ENCODE results near the gene ARID3B.
A peak's percentile ranks its signal among the peaks of the same experiment; 100 is the strongest.
"Not testable (repeated sequence)": the region's sequence is repeated elsewhere in the genome, so short reads cannot be mapped to it uniquely, and the experiment has no call there.

The ARID3B gene, protein sequence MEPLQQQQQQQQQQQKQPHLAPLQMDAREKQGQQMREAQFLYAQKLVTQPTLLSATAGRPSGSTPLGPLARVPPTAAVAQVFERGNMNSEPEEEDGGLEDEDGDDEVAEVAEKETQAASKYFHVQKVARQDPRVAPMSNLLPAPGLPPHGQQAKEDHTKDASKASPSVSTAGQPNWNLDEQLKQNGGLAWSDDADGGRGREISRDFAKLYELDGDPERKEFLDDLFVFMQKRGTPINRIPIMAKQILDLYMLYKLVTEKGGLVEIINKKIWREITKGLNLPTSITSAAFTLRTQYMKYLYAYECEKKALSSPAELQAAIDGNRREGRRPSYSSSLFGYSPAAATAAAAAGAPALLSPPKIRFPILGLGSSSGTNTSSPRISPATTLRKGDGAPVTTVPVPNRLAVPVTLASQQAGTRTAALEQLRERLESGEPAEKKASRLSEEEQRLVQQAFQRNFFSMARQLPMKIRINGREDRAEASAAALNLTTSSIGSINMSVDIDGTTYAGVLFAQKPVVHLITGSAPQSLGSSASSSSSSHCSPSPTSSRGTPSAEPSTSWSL

GRCh38 chr15:74540761-74541493, at the start of gene ARID3B:
TSS of gene ARID3B (plus strand) at chr15:74541220. CDS start at chr15:74543937, 2,717 bp downstream.
- DNase-seq (ENCODE audit: low read depth), result peak; percentile 96

- DNase-seq (ENCODE audit: low read depth), result no peak
Observed at GRCh38 chr15:74496648-74497047, 44.4 kb upstream of the ARID3B start.

- DNase-seq (ENCODE audit: low read depth), result no peak
Observed at GRCh38 chr15:74497584-74497983, 43.4 kb upstream of the ARID3B start.

- no peak for DNase-seq (ENCODE audit: low read depth)
Observed at GRCh38 chr15:74499366-74499765, 41.7 kb upstream of the ARID3B start.

DNA sequence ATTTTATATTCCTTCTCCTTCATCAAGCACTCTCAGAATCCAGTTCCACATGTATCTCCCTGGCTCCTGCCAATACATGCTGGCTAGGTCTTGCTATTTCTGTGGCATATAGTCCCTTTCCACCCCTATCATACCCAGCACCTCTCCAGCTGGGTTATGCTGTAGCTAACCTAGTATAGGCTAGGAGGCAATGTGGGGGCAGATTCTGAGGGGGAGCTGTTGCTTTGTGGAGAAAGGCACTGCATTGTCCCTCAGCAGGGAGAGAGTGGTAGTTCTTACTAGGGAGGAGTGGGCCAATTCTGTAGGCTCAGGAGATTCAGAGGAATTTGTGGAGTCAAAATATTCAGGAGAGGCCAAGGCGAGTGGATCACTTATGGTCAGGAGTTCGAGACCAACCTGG, 40.6 kb upstream of the ARID3B start:
- no peak for DNase-seq (ENCODE audit: low read depth)

GRCh38 chr15:74502301-74502700, 38.7 kb upstream of the ARID3B start:
- DNase-seq (ENCODE audit: low read depth), result no peak

DNA sequence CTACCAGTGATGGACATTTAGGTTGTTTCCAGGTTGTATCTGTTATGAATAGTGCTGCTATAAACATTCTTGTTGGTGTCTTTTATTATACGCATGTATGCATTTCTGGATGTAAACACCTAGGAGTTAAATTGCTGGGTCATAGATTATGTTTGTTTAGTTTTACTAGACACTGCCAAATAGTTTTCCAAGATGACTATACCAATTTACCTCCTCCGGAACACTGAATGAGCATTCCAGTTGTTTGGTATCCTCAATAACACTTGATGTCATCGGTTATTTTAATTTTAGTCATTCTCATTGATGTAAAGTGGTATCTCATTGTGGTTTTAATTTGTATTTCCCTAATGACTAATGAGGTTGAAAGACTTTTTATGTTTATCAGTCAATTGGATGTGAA, 36.6 kb upstream of the ARID3B start:
- no peak for DNase-seq (ENCODE audit: low read depth)

GRCh38 chr15:74504836-74505235, 36.2 kb upstream of the ARID3B start:
- no peak for DNase-seq (ENCODE audit: low read depth)

- no peak for DNase-seq (ENCODE audit: low read depth)
Observed at GRCh38 chr15:74505837-74506514, 35.0 kb upstream of the ARID3B start.

GRCh38 chr15:74506515-74506840, 34.5 kb upstream of the ARID3B start:
- DNase-seq (ENCODE audit: low read depth), result no peak

- no peak for DNase-seq (ENCODE audit: low read depth)
Observed at GRCh38 chr15:74511583-74511982, 29.4 kb upstream of the ARID3B start.

GRCh38 chr15:74514059-74514458, 27.0 kb upstream of the ARID3B start:
- DNase-seq (ENCODE audit: low read depth), result not testable (repeated sequence)

- DNase-seq (ENCODE audit: low read depth), result no peak
Observed at GRCh38 chr15:74517096-74517495, 23.9 kb upstream of the ARID3B start.

DNA sequence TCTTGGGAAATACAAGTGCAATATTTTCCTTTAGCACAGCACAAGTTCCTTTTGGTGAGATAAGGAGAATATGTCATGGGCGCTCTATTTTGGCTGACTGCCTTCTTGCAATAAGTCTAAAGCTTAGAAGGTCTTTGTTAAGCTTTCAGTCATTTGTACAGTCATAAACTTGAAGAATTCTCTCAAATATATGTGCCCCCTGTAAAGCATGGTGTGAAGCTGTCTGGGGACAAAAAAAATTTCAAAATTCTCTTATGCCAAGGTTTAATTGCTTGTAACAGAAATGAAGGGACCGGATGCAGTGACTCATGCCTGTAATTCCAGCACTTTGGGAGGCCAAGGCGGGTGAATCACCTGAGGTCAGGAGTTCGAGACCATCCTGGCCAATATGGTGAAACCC, 21.7 kb upstream of the ARID3B start:
- DNase-seq (ENCODE audit: low read depth), result no peak

GRCh38 chr15:74520407-74520806, 20.6 kb upstream of the ARID3B start:
- DNase-seq (ENCODE audit: low read depth), result no peak

DNA sequence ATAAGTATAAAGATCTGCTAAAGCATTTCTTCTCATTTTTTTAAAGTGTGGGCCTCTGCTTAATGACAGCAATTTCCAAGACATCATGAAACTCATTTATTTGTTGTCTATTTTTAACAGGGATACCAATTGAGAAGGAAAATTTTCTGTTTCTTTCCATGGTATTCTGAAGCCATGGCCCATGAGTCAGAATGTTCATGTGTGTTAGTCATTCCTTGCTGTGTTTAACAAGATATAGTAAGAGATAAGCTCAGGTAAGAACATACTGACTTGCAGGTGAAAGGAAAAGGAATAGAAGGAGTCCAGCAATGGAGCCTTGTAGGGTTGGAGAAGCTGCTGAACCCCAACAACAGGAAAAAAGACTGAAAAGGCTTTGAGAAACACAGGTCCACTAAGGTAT, 17.0 kb upstream of the ARID3B start:
- DNase-seq (ENCODE audit: low read depth), result no peak

DNA sequence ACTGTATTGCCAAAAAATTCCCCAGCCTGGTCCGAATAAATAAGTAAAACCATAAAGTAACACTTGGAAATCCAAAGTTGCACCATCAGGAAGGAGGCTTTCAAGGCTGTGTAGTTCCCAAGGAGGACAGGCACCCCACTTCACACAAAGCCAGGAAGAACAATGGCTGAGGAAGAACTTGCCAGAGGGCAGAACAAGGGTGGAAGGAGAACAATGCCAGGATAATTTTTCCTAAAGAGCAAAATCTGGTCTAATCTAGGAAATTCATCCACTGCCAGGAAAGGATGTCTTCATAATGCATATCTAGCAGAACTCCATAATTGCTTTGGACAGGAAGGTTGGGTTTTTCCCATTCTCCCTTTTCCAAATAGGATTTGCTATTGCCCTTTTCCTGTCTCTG, 15.7 kb upstream of the ARID3B start:
- no peak for DNase-seq (ENCODE audit: low read depth)

DNA sequence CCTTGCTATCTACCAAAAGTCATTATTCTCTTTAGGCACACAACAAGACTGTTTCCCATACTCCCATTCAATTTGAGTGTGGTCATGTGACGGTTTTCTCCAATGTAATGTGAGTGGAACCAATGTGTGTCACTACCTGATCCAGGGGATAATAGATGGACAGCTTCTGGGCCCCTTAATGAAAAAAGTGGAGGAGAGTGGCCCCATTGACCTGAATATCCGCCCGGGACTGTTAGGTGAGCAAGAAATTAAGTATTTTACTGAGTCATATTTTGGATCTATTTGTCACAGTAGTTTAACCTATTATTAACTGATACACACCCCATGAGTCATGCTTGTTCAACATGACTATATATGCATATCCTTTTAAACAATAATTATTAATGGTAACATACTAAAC, 15.1 kb upstream of the ARID3B start:
- no peak for DNase-seq (ENCODE audit: low read depth)

DNA sequence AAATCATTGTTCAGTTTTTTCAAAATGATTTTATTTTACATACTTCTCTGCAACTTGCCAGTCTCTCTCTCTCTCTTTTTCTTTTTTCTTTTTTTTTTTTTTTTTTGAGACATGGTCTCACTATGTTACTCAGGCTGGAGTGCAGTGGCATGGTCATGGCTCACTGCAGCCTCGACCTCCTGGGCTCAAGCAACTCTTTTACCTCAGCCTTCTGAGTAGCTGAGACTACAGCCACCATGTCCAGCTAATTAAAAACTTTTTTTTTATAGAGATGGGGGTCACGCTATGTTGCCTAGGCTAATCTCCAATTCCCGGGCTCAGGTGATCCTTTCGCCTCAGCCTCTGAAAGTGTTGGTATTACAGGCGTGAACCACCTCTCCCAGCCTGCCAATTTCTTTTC, 12.1 kb upstream of the ARID3B start:
- DNase-seq (ENCODE audit: low read depth), result no peak

- no peak for DNase-seq (ENCODE audit: low read depth)
Observed at GRCh38 chr15:74529921-74530320, 11.1 kb upstream of the ARID3B start.

DNA sequence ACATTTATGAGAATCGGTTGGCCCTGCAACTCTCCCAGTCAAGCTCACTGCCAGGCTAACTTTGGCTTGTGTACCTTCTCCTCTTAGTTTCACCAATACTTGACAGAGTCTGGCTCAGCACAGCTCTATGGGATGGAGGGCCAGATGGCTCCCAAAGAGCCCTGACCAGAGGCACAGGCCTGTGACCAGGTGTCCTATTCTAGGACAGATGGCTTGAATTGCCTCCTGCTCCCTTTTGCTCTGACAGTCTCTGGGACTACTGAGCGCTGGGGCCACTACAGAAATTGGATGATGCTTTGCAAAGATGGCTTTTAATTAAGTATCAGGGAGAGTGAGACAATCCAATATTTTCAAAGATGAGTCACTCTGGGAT, 10.3 kb upstream of the ARID3B start:
- no peak for DNase-seq (ENCODE audit: low read depth)

DNA sequence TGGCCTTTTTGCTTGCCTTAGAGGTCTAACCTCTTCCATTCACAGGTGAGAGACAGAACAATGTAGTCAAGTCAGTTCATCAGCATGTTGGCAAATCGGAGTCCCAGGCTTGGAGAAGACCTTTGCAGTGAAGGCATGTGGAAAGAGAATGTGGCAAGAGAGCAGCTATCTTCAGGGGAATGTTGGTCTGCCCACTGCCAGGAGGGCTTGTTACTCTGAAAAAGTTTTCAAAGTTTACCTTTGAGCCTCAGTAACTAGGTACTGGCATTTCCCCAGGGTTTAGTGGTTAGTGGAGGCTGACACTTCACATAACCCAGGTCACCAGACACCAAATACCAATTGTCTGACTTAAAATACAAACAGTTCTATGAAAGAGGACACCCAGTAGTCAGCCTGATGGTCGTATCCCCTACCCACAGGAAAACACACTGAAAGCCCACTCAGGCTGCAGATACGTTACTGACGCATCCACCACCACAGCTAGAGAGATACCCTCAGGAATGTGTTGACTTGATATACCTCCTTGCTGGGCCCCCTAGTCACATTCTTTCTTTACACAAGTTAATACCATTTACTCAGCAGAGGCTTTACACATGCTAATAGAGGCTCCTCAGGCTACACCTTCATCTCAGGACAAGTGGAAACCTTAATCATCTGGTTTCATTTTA, 9.7 kb upstream of the ARID3B start:
- DNase-seq (ENCODE audit: low read depth), result no peak

Measured in fibroblast of the conjunctiva (primary cell).